IMR-90 (cell line): ENCODE data around the gene HS6ST3. TPM values are rescaled to one million over a fixed set of nuclear protein-coding genes. Genes with fewer than 3 reads are reported as not detected.

Experiments
- ATAC-seq: fragments of 200-7000 bp; cut with Tn5 transposase; 2 replicates; pipeline ENCODE4 v1.9.1; 2020; ENCODE audit warnings: low read depth, mild to moderate bottlenecking, moderate library complexity
- BruUV-seq: library from RNA; stranded (reverse); fragments of 400-500 nt; replicated peaks from 2 replicates; lab custom pipeline; 2021; lab: Mats Ljungman, UMichigan
- CTCF ChIA-PET: fragments of 300-600 bp; formaldehyde crosslinking; extraction: SDS; loops from one replicate; lab custom pipeline; 2021; ENCODE audit warnings: antibody characterized with exemption; lab: Yijun Ruan, JAX
- POLR2A ChIA-PET: fragments of 300-600 bp; sonication (Branson Sonifier 250); formaldehyde crosslinking; loops from one replicate; lab custom pipeline; 2022; ENCODE audit warnings: antibody characterized with exemption; ENCODE audit not compliant: unreplicated experiment; lab: Charles Lee
- DNase-seq: peaks from one replicate; pipeline ENCODE4 v3.0.0; 2013
- H2AFZ ChIP-seq: replicated peaks from 2 replicates; pipeline ENCODE3; 2013; ENCODE audit warnings: low read length, mild to moderate bottlenecking; ENCODE audit not compliant: poor library complexity
- H2AK5ac ChIP-seq: 2 replicates; pipeline ENCODE4 v1.6.1; 2013; ENCODE audit warnings: low read depth, low read length, inconsistent platforms
- H2AK9ac ChIP-seq: replicated peaks from 2 replicates; pipeline ENCODE3; 2013; ENCODE audit warnings: mild to moderate bottlenecking, low read depth, low read length, moderate library complexity; ENCODE audit not compliant: poor library complexity
- H2BK120ac ChIP-seq: 2 replicates; pipeline ENCODE4 v1.6.1; 2013; ENCODE audit warnings: low read depth, low read length, inconsistent platforms
- H2BK15ac ChIP-seq: 3 replicates; pipeline ENCODE4 v1.6.1; 2013; ENCODE audit warnings: low read depth, low read length, inconsistent platforms
- H2BK20ac ChIP-seq: 2 replicates; pipeline ENCODE4 v1.6.1; 2013; ENCODE audit warnings: low read depth, mild to moderate bottlenecking, inconsistent platforms, low read length, moderate library complexity
- H2BK5ac ChIP-seq: 2 replicates; pipeline ENCODE4 v1.6.1; 2013; ENCODE audit warnings: mild to moderate bottlenecking, low read depth, low read length, inconsistent platforms; ENCODE audit not compliant: poor library complexity, severe bottlenecking
- H3K14ac ChIP-seq: replicated peaks from 2 replicates; pipeline ENCODE4 v1.6.1; 2013; ENCODE audit warnings: low read depth, low read length, inconsistent platforms
- H3K18ac ChIP-seq: 2 replicates; pipeline ENCODE4 v1.6.1; 2013; ENCODE audit warnings: low read depth, low read length, control low read depth
- H3K23ac ChIP-seq: 2 replicates; pipeline ENCODE4 v1.6.1; 2013; ENCODE audit warnings: low read depth, low read length, inconsistent platforms
- H3K27ac ChIP-seq: 2 replicates; pipeline ENCODE4 v1.5.1; 2013; ENCODE audit warnings: mild to moderate bottlenecking, control low read depth, low read length; ENCODE audit not compliant: insufficient read depth
- H3K27me3 ChIP-seq: 2 replicates; pipeline ENCODE4 v1.6.1; 2013; ENCODE audit warnings: low read length; ENCODE audit not compliant: control insufficient read depth, insufficient read depth
- H3K36me3 ChIP-seq: 2 replicates; pipeline ENCODE4 v1.6.1; 2013; ENCODE audit warnings: low read length, mixed read lengths; ENCODE audit not compliant: control insufficient read depth, insufficient read depth
- H3K4ac ChIP-seq: 2 replicates; pipeline ENCODE4 v1.6.1; 2013; ENCODE audit warnings: low read depth, low read length, inconsistent platforms
- H3K4me1 ChIP-seq: 2 replicates; pipeline ENCODE4 v1.6.1; 2013; ENCODE audit warnings: low read length, mixed read lengths; ENCODE audit not compliant: control insufficient read depth, insufficient read depth
- H3K4me2 ChIP-seq: 2 replicates; pipeline ENCODE4 v1.6.1; 2013; ENCODE audit warnings: low read depth, mild to moderate bottlenecking, control low read depth, low read length, moderate library complexity
- H3K4me3 ChIP-seq: 2 replicates; pipeline ENCODE4 v1.5.1; 2013; ENCODE audit warnings: low read depth, mild to moderate bottlenecking, control low read depth, low read length, moderate library complexity; ENCODE audit not compliant: insufficient read depth
- H3K56ac ChIP-seq: 2 replicates; pipeline ENCODE4 v1.6.1; 2013; ENCODE audit warnings: low read length, inconsistent platforms; ENCODE audit not compliant: insufficient read depth; ENCODE audit errors: extremely low read depth
- H3K79me1 ChIP-seq, 2 experiments: 2 replicates each; pipeline ENCODE4 v1.6.1; 2013; ENCODE audit warnings: low read length in 2 of 2, inconsistent platforms in 1 of 2, low read depth in 1 of 2
- H3K9ac ChIP-seq: 2 replicates; pipeline ENCODE4 v1.6.1; 2013; ENCODE audit warnings: low read depth, low read length, control low read depth
- H3K9me1 ChIP-seq: 2 replicates; pipeline ENCODE4 v1.6.1; 2013; ENCODE audit warnings: low read length, inconsistent platforms; ENCODE audit not compliant: insufficient read depth
- H3K9me3 ChIP-seq: 2 replicates; pipeline ENCODE4 v1.6.1; 2013; ENCODE audit warnings: low read length; ENCODE audit not compliant: control insufficient read depth, insufficient read depth
- H4K20me1 ChIP-seq: 2 replicates; pipeline ENCODE4 v1.6.1; 2013; ENCODE audit warnings: low read length, inconsistent platforms; ENCODE audit not compliant: insufficient read depth
- H4K5ac ChIP-seq: 2 replicates; pipeline ENCODE4 v1.6.1; 2013; ENCODE audit warnings: mild to moderate bottlenecking, low read depth, low read length, control low read depth
- H4K8ac ChIP-seq, 2 experiments: 2 replicates each; pipeline ENCODE4 v1.6.1; 2013; ENCODE audit warnings: low read depth in 2 of 2, low read length in 2 of 2, control low read depth in 1 of 2, inconsistent platforms in 1 of 2
- H4K91ac ChIP-seq: 2 replicates; pipeline ENCODE4 v1.6.1; 2013; ENCODE audit warnings: low read depth, low read length, inconsistent platforms; ENCODE audit not compliant: insufficient read depth
- BHLHE40 ChIP-seq: fragments of 150-350 bp; IDR thresholded peaks from 2 replicates; pipeline ENCODE4 v1.6.1; 2016; ENCODE audit warnings: mild to moderate bottlenecking, low read depth, low read length
- CEBPB ChIP-seq: IDR thresholded peaks from 2 replicates; pipeline ENCODE4 v1.6.1; 2012; ENCODE audit warnings: low read depth, low read length, improper control_type of control experiment
- CTCF ChIP-seq: conservative IDR thresholded peaks from 2 replicates; pipeline ENCODE4 v1.5.1; 2012; ENCODE audit warnings: mild to moderate bottlenecking, low read depth, low read length, improper control_type of control experiment
- ELK1 ChIP-seq: fragments of 150-350 bp; IDR thresholded peaks from 2 replicates; pipeline ENCODE4 v1.6.1; 2016; ENCODE audit warnings: low read depth, mild to moderate bottlenecking, low read length, moderate library complexity, borderline replicate concordance
- FOS ChIP-seq: fragments of 150-350 bp; IDR thresholded peaks from 2 replicates; pipeline ENCODE4 v1.6.1; 2016; ENCODE audit warnings: low read depth, low read length
- MAFK ChIP-seq: IDR thresholded peaks from 2 replicates; pipeline ENCODE4 v1.6.1; 2012; ENCODE audit warnings: low read depth, low read length, improper control_type of control experiment
- MAZ ChIP-seq: IDR thresholded peaks from 2 replicates; pipeline ENCODE4 v1.6.1; 2012; ENCODE audit warnings: low read depth, mild to moderate bottlenecking, low read length, improper control_type of control experiment, moderate library complexity, borderline replicate concordance
- MXI1 ChIP-seq: IDR thresholded peaks from 2 replicates; pipeline ENCODE4 v1.6.1; 2012; ENCODE audit warnings: low read depth, mild to moderate bottlenecking, low read length, moderate library complexity, borderline replicate concordance
- POLR2A ChIP-seq: IDR thresholded peaks from 2 replicates; pipeline ENCODE4 v1.6.1; 2012; ENCODE audit warnings: mild to moderate bottlenecking, low read depth, low read length
- RCOR1 ChIP-seq: IDR thresholded peaks from 2 replicates; pipeline ENCODE4 v1.6.1; 2012; ENCODE audit warnings: mild to moderate bottlenecking, low read length, improper control_type of control experiment; ENCODE audit not compliant: insufficient replicate concordance
- RFX5 ChIP-seq: IDR thresholded peaks from 2 replicates; pipeline ENCODE4 v1.8.0; 2012; ENCODE audit warnings: low read depth, mild to moderate bottlenecking, low read length, moderate library complexity
- SMC3 ChIP-seq: fragments of 150-350 bp; IDR thresholded peaks from 2 replicates; pipeline ENCODE4 v1.6.1; 2016; ENCODE audit warnings: low read depth, mild to moderate bottlenecking, antibody characterized with exemption, low read length, moderate library complexity
- USF2 ChIP-seq: fragments of 150-350 bp; IDR thresholded peaks from 2 replicates; pipeline ENCODE4 v1.6.1; 2017; ENCODE audit warnings: mild to moderate bottlenecking, antibody characterized with exemption, low read length, low read depth
- WGBS, 2 experiments: methylation state at CpG; one replicate each; pipeline versions ENCODE4 v1.1.5 to v1.1.7; 2013; ENCODE audit warnings: missing lambda C conversion rate in 2 of 2; ENCODE audit not compliant: insufficient read length in 1 of 2; ENCODE audit errors: extremely low coverage in 2 of 2; 5-methylcytosine and 5-hydroxymethylcytosine counted together
- dilution Hi-C: fragments of 300-500 bp; cut with HindIII; formaldehyde crosslinking; loops from one replicate; pipeline ENCODE4 v1.14.3; 2018; ENCODE audit warnings: low sequenced_read_pairs; ENCODE audit not compliant: unreplicated experiment
- in situ Hi-C: fragments of 300-500 bp; cut with MboI; formaldehyde crosslinking; loops from 3 replicates; pipeline ENCODE4 v1.14.3; 2019; ENCODE audit warnings: low sequenced_read_pairs, inconsistent platforms, mixed read lengths
- intact Hi-C: fragments of 100-400 bp; cut with micrococcal nuclease; formaldehyde crosslinking; loops from 2 replicates; pipeline ENCODE4 v1.10.0; 2022
- polyA plus RNA-seq, 3 experiments: library from polyadenylated mRNA; depleted of rRNA; stranded (reverse); fragments of >200 nt; gene quantifications; 2 replicates each; pipeline ENCODE4 v1.2.3, GENCODE V29; 2012; ENCODE audit warnings: low replicate concordance in 1 of 3
- total RNA-seq: library from RNA; depleted of rRNA; stranded (reverse); fragments of >200 nt; gene quantifications from 2 replicates; pipeline ENCODE4 v1.2.3, GENCODE V29; 2012

HS6ST3 gene
- total and polyA plus RNA-seq, 2 of the 4 experiments (the other 2 are of a cell fraction), result not detected

- Histone ChIP-seq H3K9ac (no peak overlapping the region), H4K20me1 (no peaks in the 10 kb centered on the region), H3K9me3 (no peaks in the 10 kb centered on the region), H3K56ac (no peak overlapping the region), H2AK9ac (no peak overlapping the region), H4K8ac (no peak overlapping the region), H2BK20ac (no peak overlapping the region), H2BK15ac (no peak overlapping the region), H3K9me1 (no peaks in the 10 kb centered on the region), H4K5ac (no peak overlapping the region), H3K18ac (no peak overlapping the region), H3K36me3 (no peaks in the 10 kb centered on the region), H3K4me1 (no peaks in the 10 kb centered on the region), H3K4ac (no peak overlapping the region), H4K91ac (no peak overlapping the region), H3K79me1 (no peaks in the 10 kb centered on the region), H2AK5ac (no peak overlapping the region), H3K14ac (no peak overlapping the region), H3K27ac (no peak overlapping the region), H3K23ac (no peak overlapping the region), H2AFZ (no peak overlapping the region), H3K4me2 (no peak overlapping the region), H2BK120ac (no peak overlapping the region), H3K27me3 (no peaks in the 10 kb centered on the region), H3K4me3 (no peak overlapping the region), H2BK5ac (no peak overlapping the region)
- ChIA-PET POLR2A (no interaction called here), CTCF (no interaction called here)
- no TSS peak for BruUV-seq
- TF ChIP-seq CTCF, result no peak
- no peak for TF ChIP-seq MAZ
- TF ChIP-seq RFX5, result no peak
- TF ChIP-seq SMC3, result no peak
- TF ChIP-seq MXI1, result no peak
- no peak for TF ChIP-seq MAFK
- no peak for TF ChIP-seq FOS
- TF ChIP-seq POLR2A, result no peak
- TF ChIP-seq RCOR1, result no peak
- no peak for TF ChIP-seq CEBPB
- no peak for TF ChIP-seq BHLHE40
- TF ChIP-seq ELK1, result no peak
- TF ChIP-seq USF2, result no peak
- no peak for ATAC-seq
- no peak for DNase-seq
- dilution Hi-C loops (no loop called here), intact Hi-C loops (no loop called here), in situ Hi-C loops (no loop called here)
- WGBS, 2 experiments, result 0% methylated on average over 1 of the region's 3 CpGs; no CpG with 5 or more reads in 1 of the 2 experiments
These were observed 71.2 kb downstream of the HS6ST3 start for GRCh38 chr13:96161141-96161540.
